ENCODE results near the gene ACSM4. TPM values are rescaled to one million over a fixed set of nuclear protein-coding genes. Genes with fewer than 3 reads are reported as not detected.

Gene ACSM4
- total and polyA plus RNA-seq, 8 donors, result not detected

DNA sequence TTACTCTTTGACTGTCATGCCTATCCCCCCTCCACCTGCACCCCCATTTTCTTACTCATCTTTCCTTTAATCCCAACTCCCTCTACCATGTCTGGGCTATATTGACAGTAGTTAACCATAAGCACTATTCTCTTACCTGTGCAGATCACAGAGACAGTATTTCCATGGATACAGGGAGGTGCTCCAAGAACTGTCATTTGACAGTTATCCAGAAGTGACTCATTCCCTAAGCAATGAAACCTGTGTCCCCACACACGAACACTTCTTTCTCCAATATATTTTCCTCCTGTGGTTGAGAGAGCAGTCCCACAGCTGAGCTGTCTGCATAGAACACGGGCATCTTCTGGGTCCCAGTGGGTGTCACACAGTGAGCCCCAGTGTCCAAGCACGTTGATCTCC lies 71.3 kb downstream of the ACSM4 start:
- Histone ChIP-seq H3K9me3 (no peaks in the 10 kb centered on the region), H3K4me1 (no peaks in the 10 kb centered on the region), H3K36me3 (no peaks in the 10 kb centered on the region), H3K27ac (no peak overlapping the region), H3K4me3 (no peak overlapping the region), H3K27me3 (no peaks in the 10 kb centered on the region)
- TF ChIP-seq, protein P1, sequence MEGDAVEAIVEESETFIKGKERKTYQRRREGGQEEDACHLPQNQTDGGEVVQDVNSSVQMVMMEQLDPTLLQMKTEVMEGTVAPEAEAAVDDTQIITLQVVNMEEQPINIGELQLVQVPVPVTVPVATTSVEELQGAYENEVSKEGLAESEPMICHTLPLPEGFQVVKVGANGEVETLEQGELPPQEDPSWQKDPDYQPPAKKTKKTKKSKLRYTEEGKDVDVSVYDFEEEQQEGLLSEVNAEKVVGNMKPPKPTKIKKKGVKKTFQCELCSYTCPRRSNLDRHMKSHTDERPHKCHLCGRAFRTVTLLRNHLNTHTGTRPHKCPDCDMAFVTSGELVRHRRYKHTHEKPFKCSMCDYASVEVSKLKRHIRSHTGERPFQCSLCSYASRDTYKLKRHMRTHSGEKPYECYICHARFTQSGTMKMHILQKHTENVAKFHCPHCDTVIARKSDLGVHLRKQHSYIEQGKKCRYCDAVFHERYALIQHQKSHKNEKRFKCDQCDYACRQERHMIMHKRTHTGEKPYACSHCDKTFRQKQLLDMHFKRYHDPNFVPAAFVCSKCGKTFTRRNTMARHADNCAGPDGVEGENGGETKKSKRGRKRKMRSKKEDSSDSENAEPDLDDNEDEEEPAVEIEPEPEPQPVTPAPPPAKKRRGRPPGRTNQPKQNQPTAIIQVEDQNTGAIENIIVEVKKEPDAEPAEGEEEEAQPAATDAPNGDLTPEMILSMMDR (IDR thresholded peaks at IDR 0.05), result no peak
- FAIRE-seq (no peak), ATAC-seq (no peak), DNase-seq (no peak)
- intact Hi-C loops (cut with DNase I), result no loop called here
- 49 to 60% methylated on average over 3 of the region's 3 CpGs for WGBS, 2 donors

DNA sequence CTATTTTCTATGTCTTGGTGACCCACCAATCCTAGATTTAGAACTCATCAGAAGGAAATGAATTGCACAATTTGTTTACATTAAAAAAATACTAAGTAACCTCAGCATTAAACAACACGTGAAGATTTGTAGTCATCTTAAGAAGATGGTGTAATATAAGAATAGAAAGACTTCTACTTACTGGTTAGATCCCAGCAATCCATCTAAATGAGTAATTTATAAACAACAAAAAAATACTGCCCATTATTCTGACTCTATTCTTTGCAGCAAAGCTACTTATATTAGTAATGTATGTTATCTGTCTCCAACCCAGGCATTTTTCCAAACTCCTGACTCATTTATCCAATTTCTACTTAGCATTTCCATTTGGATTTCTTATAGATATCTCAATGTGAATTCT lies 72.3 kb downstream of the ACSM4 start:
- FAIRE-seq, result no peak

More for the DNA sequence above, 72.3 kb downstream of the ACSM4 start:
- ATAC-seq (no peak), DNase-seq (no peak)
- H3K36me3 ChIP-seq, result no peaks in the 10 kb centered on the region
- H3K4me3 ChIP-seq, result no peak overlapping the region
- no peak overlapping the region for H3K27ac ChIP-seq
- no peaks in the 10 kb centered on the region for H3K9me3 ChIP-seq
- intact Hi-C loops (cut with DNase I), result no loop called here
- WGBS, 2 donors, result 52 to 57% methylated on average over 1 of the region's 1 CpG
- no peaks in the 10 kb centered on the region for H3K27me3 ChIP-seq
- TF ChIP-seq, protein P1 (IDR thresholded peaks at IDR 0.05), result no peak
- no peaks in the 10 kb centered on the region for H3K4me1 ChIP-seq

Other genes starting within 250 kb of the ACSM4 start
- 100 to 1,000 TPM in 1 of 6 donors, 10 to 100 TPM in 5; 20.4 to 162 (median 58.8) TPM for gene C1S, start 243.4 kb upstream of the ACSM4 start, total RNA-seq
- 10 to 100 TPM; 36.5 to 47.2 TPM for gene C1S, start 243.4 kb upstream of the ACSM4 start, polyA plus RNA-seq
- 100 to 1,000 TPM in 2 of 6 donors, 10 to 100 TPM in 4; 20.2 to 212 (median 66.8) TPM for gene C1R, start 211.6 kb upstream of the ACSM4 start, total RNA-seq
- gene C1R, start 211.6 kb upstream of the ACSM4 start, polyA plus RNA-seq, result 10 to 100 TPM; 54.9 to 66.1 TPM
- 10 to 100 TPM; 36.8 to 57.7 (median 44.7) TPM for gene C1RL, start 194.9 kb upstream of the ACSM4 start, total RNA-seq
- gene C1RL, start 194.9 kb upstream of the ACSM4 start, polyA plus RNA-seq, result 10 to 100 TPM; 36.5 to 60.5 TPM
- 1 to 10 TPM in 5 of 6 donors, under 1 TPM in 1; 0.73 to 3.2 (median 2.2) TPM for gene RBP5, start 175.2 kb upstream of the ACSM4 start, total RNA-seq
- gene RBP5, start 175.2 kb upstream of the ACSM4 start, polyA plus RNA-seq, result 1 to 10 TPM; 3.9 to 7.8 TPM
- 10 to 100 TPM in 5 of 6 donors, 1 to 10 TPM in 1; 7.8 to 26.2 (median 13.1) TPM for gene CLSTN3, start 173.7 kb upstream of the ACSM4 start, total RNA-seq
- 10 to 100 TPM; 21.6 to 25.8 TPM for gene CLSTN3, start 173.7 kb upstream of the ACSM4 start, polyA plus RNA-seq
- gene PEX5, start 114.4 kb upstream of the ACSM4 start, total RNA-seq, result 10 to 100 TPM; 25.7 to 37.7 (median 34.1) TPM
- 10 to 100 TPM; 14.9 to 21.6 TPM for gene PEX5, start 114.4 kb upstream of the ACSM4 start, polyA plus RNA-seq
- 1 to 10 TPM in 5 of 6 donors, under 1 TPM in 1; 0.43 to 3.8 (median 1.2) TPM for gene CD163L1, start 140.1 kb downstream of the ACSM4 start, total RNA-seq
- 1 to 10 TPM in 1 of 2 donors, under 1 TPM in 1; 0.54 to 1.6 TPM for gene CD163L1, start 140.1 kb downstream of the ACSM4 start, polyA plus RNA-seq
- 10 to 100 TPM in 4 of 6 donors, 1 to 10 TPM in 2; 5.3 to 77.0 (median 18.5) TPM for gene CD163, start 199.7 kb downstream of the ACSM4 start, total RNA-seq
- 1 to 10 TPM; 4.7 to 8.5 TPM for gene CD163, start 199.7 kb downstream of the ACSM4 start, polyA plus RNA-seq

Measured in pancreas (tissue), 10 donors.